ENCODE measurements around the gene TMEM178A.

The TMEM178A gene

GRCh38 chr2:39641635-39642034 lies 24.1 kb upstream of the TMEM178A start:
- Mint-ChIP-seq H3K36me3 (ENCODE audit: low read depth) (no peaks in the 10 kb centered on the region), H3K4me1 (peaks cover 9% of the 10 kb centered on the region), H3K27me3 (ENCODE audit: low read depth, poor library complexity) (no peaks in the 10 kb centered on the region), H3K9me3 (no peaks in the 10 kb centered on the region), H3K4me3 (no peak overlapping the region), H3K27ac (peak overlapping the region; percentile 49)
- DNase-seq = no peak
- TF ChIP-seq CTCF (IDR thresholded peaks at IDR 0.05) = no peak

GRCh38 chr2:39642051-39642718 lies 23.5 kb upstream of the TMEM178A start:
- no peaks in the 10 kb centered on the region for H3K36me3 Mint-ChIP-seq (ENCODE audit: low read depth)
- no peak overlapping the region for H3K4me3 Mint-ChIP-seq
- DNase-seq = no peak
- no peak overlapping the region for H3K27ac Mint-ChIP-seq
- no peaks in the 10 kb centered on the region for H3K9me3 Mint-ChIP-seq
- no peak for TF ChIP-seq CTCF (IDR thresholded peaks at IDR 0.05)
- no peaks in the 10 kb centered on the region for H3K27me3 Mint-ChIP-seq (ENCODE audit: low read depth, poor library complexity)
- H3K4me1 Mint-ChIP-seq = peaks cover 9% of the 10 kb centered on the region

GRCh38 chr2:39645826-39646225 lies 19.9 kb upstream of the TMEM178A start:
- no peaks in the 10 kb centered on the region for H3K9me3 Mint-ChIP-seq
- peak overlapping the region; percentile 67 for H3K27ac Mint-ChIP-seq
- no peak for TF ChIP-seq CTCF (IDR thresholded peaks at IDR 0.05)
- H3K4me3 Mint-ChIP-seq = no peak overlapping the region
- H3K4me1 Mint-ChIP-seq = peaks cover 9% of the 10 kb centered on the region
- H3K27me3 Mint-ChIP-seq (ENCODE audit: low read depth, poor library complexity) = no peaks in the 10 kb centered on the region
- no peak for DNase-seq
- no peaks in the 10 kb centered on the region for H3K36me3 Mint-ChIP-seq (ENCODE audit: low read depth)

- Mint-ChIP-seq H3K9me3 (no peaks in the 10 kb centered on the region), H3K4me1 (peaks cover 9% of the 10 kb centered on the region), H3K36me3 (ENCODE audit: low read depth) (no peaks in the 10 kb centered on the region), H3K27me3 (ENCODE audit: low read depth, poor library complexity) (no peaks in the 10 kb centered on the region), H3K4me3 (no peak overlapping the region), H3K27ac (peak overlapping the region; percentile 67)
- no peak for TF ChIP-seq CTCF (IDR thresholded peaks at IDR 0.05)
- DNase-seq = no peak
These were observed 19.4 kb upstream of the TMEM178A start for GRCh38 chr2:39646267-39646666.

GRCh38 chr2:39647104-39647765 lies 18.5 kb upstream of the TMEM178A start:
- H3K27me3 Mint-ChIP-seq (ENCODE audit: low read depth, poor library complexity) = no peaks in the 10 kb centered on the region
- no peak overlapping the region for H3K27ac Mint-ChIP-seq
- no peak overlapping the region for H3K4me3 Mint-ChIP-seq
- peaks cover 9% of the 10 kb centered on the region for H3K4me1 Mint-ChIP-seq
- TF ChIP-seq CTCF (IDR thresholded peaks at IDR 0.05) = no peak
- no peak for DNase-seq
- H3K36me3 Mint-ChIP-seq (ENCODE audit: low read depth) = no peaks in the 10 kb centered on the region
- no peaks in the 10 kb centered on the region for H3K9me3 Mint-ChIP-seq

- H3K27me3 Mint-ChIP-seq (ENCODE audit: low read depth, poor library complexity) = no peaks in the 10 kb centered on the region
- peaks cover 9% of the 10 kb centered on the region for H3K9me3 Mint-ChIP-seq
- H3K27ac Mint-ChIP-seq = no peak overlapping the region
These were observed 17.1 kb upstream of the TMEM178A start for GRCh38 chr2:39648580-39648979.

More at GRCh38 chr2:39648580-39648979, 17.1 kb upstream of the TMEM178A start:
- no peak for DNase-seq
- no peaks in the 10 kb centered on the region for H3K36me3 Mint-ChIP-seq (ENCODE audit: low read depth)
- H3K4me3 Mint-ChIP-seq = no peak overlapping the region
- peaks cover 9% of the 10 kb centered on the region for H3K4me1 Mint-ChIP-seq
- no peak for TF ChIP-seq CTCF (IDR thresholded peaks at IDR 0.05)

Measured in nephron progenitor cell (in vitro differentiated cells).